ENCODE data around the gene VRK1.

- TF ChIP-seq, protein P1, sequence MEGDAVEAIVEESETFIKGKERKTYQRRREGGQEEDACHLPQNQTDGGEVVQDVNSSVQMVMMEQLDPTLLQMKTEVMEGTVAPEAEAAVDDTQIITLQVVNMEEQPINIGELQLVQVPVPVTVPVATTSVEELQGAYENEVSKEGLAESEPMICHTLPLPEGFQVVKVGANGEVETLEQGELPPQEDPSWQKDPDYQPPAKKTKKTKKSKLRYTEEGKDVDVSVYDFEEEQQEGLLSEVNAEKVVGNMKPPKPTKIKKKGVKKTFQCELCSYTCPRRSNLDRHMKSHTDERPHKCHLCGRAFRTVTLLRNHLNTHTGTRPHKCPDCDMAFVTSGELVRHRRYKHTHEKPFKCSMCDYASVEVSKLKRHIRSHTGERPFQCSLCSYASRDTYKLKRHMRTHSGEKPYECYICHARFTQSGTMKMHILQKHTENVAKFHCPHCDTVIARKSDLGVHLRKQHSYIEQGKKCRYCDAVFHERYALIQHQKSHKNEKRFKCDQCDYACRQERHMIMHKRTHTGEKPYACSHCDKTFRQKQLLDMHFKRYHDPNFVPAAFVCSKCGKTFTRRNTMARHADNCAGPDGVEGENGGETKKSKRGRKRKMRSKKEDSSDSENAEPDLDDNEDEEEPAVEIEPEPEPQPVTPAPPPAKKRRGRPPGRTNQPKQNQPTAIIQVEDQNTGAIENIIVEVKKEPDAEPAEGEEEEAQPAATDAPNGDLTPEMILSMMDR (IDR thresholded peaks at IDR 0.05; ENCODE audit: low read depth, low read length), result no peak
- no peak for TF ChIP-seq POLR2A (IDR thresholded peaks at IDR 0.05; ENCODE audit: extremely low read depth, insufficient read length)
- TF ChIP-seq, protein P2, sequence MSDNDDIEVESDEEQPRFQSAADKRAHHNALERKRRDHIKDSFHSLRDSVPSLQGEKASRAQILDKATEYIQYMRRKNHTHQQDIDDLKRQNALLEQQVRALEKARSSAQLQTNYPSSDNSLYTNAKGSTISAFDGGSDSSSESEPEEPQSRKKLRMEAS (IDR thresholded peaks at IDR 0.05; ENCODE audit: low read depth, low read length), result peak; percentile 57; the same call in 1 of the 2 replicates
These were observed 34.5 kb upstream of the VRK1 start for GRCh38 chr14:96762650-96763049.
